Measurements from ENCODE around the gene PRKX.

- TF ChIP-seq POLR2A (IDR thresholded peaks at IDR 0.05) (no peak), CTCF (IDR thresholded peaks at IDR 0.05) (no peak), POLR2AphosphoS5 (IDR thresholded peaks at IDR 0.05) (no peak), EP300 (IDR thresholded peaks at IDR 0.05) (no peak)
These were observed 92.0 kb downstream of the PRKX start for GRCh38 chrX:3621414-3621813.
